GM19099 (cell line): ENCODE results near the gene RAI14.

ENCODE experiments used
- POLR2A ChIP-seq: IDR thresholded peaks from 3 replicates; pipeline ENCODE4 v1.6.1; 2011; ENCODE audit warnings: low read depth; ENCODE audit not compliant: insufficient read length; ENCODE audit errors: extremely low read depth

Gene RAI14

DNA sequence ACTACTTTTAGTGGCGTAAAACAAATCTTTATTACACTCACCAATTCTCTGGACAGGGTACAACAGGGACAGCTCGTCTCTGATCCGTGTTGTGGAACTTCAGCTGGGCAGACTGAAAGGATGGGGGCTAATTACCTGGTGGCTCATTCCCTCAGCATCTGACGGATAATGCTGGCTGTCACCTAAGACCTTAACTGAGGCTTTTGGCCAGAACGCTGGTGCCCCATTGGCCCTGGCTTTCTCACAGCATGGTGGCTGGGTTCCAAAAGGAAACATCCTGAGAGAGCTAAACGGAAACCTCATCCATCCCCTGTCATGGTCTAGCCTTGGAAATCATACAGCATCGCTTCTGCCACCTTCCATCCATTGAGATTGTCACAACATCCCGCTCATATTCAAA lies 62.9 kb downstream of the RAI14 start:
- TF ChIP-seq POLR2A: no peak

GRCh38 chr5:34721327-34721726 lies 65.2 kb downstream of the RAI14 start:
- TF ChIP-seq POLR2A: no peak

DNA sequence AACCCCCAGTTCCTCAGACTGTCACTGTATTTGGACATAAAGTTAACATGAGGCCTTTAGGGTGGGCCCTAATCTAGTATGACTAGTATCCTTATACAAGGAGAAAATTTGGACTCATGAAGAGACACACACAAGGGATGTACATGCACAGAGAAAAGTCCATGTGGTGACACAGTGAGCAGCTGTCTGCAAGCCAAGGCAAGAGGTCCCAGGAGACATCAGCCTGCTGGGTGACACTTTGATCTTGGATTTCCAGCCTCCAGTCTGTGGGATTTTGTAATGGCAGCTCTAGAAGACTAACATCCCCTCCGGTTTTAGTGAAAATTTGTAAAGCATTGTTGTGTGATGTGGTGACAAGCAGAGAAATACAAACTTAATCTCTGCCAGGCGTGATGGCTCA lies 66.1 kb downstream of the RAI14 start:
- TF ChIP-seq POLR2A: no peak

DNA sequence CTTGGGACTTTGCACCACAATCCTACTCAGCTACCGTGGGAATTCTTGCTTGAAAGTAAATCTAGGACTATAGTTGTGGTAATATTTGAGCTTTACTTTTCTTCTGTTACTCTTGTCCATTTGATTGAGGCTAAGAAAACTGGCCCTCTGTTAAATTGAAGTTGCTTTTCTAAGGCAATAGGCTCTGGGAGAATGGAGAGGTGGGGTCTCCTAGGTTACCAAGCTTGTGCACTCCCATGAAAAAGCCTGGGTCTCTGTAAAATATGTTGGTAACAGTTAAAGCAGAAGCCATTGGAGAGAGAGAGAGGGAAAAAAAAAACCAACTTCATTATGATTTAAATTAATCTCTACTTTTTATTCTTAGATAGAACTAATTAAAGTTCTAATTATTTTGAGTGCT lies 68.6 kb downstream of the RAI14 start:
- no peak for TF ChIP-seq POLR2A

GRCh38 chr5:34728236-34728635 lies 72.1 kb downstream of the RAI14 start:
- no peak for TF ChIP-seq POLR2A

DNA sequence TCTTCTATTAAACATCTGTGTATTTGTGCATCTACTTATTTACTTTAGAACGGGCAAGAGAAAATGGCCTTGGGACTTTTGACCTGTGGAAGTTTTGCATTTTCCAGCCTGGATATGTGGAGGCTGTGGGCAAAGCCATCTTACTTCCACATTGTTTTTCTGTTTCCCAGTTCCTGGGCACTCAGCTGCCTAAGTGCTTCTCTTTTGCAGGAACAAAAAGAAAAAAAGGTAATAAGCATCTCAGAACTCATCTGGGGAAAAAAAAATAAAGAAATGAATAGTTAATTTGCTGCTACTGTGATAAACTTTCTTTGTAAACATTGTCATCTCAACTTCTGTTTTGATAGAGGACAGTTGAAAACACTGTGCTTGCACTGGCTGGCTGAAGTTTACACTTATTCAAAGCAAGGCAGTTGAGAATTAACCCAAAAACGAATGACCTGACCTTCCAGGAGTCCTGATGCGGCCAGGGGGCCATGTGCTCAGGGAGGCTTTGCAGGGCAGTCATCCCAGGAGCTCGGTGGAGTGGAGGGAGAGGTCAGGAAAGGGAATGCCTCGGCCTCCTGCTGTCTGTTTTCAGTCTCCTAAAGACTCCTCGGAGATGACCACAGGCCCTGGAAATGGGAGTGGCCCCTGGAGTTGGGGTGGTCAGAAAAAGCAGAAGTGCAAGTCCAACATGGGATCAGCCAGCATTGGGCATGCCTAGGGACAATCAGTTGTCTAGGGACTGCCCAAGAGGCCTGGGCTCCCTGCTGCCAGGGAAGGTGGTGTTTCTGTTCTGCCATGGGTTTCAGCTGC lies 75.5 kb downstream of the RAI14 start:
- TF ChIP-seq POLR2A: no peak

DNA sequence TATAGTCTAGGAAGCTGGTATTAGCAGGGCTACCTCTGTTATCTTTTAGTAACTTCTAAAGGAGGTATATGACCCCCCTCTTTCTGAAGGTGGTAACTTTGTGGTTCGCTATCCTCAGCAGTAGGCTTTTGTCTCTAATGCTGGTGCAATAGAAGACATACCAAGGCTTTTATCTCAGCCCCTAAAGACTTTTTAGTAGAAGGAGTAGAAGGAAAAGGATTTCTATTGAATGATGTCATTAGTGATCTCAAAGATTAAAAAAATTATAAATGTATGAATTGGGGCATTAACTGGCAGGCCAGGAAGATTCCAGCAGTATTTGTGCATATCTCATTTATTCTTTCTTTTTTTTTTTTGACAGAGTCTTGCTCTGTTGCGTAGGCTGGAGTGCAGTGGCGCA lies 78.2 kb downstream of the RAI14 start:
- no peak for TF ChIP-seq POLR2A

DNA sequence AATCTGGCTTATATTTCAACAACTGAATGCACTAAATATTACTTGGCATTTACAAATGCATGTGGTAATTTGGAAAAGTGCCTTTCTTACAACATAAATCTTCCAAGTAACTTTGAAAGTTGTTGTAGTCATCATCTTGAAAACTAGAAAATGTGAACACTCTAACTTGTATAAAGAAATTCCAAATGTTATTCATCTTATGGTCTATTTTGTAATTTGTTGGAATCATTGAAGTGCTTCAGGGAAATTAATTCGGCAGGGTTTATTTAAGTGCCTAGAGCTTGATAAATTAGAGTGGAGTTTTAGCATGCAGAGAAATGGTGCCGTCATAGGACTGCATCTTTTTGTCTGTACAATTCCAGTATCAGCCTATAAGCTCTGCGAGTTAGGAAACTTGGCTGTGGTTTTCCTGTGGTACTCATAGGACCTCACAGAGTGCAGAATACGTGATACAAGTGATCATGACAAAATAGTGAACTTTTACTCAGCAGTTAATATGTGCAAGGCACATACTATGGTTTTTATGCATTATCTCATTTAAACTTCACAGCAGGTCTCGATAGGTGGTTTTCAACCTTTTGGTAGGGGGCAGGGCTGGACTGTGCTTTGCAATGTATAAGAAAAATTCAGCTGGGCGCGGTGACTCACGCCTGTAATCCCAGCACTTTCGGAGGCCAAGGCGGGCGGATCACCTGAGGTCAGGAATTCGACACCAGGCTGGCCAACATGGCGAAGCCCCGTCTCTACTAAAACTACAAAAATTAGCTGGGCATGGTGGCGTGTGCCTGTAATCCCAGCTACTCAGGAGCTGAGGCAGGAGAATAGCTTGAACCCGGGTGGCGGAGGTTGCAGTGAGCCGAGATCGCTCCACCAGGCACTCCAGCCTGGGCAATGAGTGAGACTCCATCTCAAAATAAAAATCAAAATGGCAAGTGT lies 79.6 kb downstream of the RAI14 start:
- no peak for TF ChIP-seq POLR2A

GRCh38 chr5:34736445-34737115 lies 80.5 kb downstream of the RAI14 start:
- no peak for TF ChIP-seq POLR2A

DNA sequence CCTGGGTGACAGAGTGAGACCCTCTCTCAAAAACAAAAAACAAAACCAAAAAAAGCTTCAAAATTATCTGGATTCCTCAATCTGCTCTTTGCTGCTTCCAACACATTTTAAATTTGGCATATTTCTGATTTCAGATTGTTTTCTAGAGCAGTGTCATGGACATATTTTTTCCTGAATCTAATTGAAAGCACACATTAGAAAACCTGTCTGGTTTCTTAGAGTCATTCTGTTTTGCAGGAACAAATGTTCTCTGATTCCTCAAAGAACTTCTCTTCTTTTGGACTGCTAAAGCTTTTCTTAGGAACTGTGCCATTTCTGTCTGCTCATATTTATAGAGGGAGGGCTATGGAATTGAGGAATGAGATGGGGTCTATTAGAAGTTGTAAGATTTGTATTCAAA lies 81.6 kb downstream of the RAI14 start:
- TF ChIP-seq POLR2A: no peak

DNA sequence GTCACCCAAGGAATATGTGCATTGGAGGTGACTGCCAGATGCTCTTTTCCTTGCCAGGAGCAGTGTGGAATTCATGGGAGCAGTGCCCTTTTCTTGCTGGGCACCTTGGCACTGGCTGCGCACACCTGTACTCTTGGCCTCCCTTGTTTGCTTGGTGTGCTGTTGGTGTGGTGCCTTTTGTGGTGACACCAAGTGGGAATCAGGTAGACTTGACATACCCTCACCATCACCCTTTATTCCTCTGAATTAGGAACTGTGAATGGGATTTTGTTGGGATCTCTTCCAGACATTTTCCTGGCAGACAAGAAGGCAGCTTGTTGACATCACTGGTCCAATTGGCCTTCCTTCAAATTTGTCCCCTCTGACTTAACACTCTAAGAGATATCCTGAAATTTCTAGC lies 82.3 kb downstream of the RAI14 start:
- no peak for TF ChIP-seq POLR2A

GRCh38 chr5:34740389-34740806 lies 84.3 kb downstream of the RAI14 start:
- no peak for TF ChIP-seq POLR2A

GRCh38 chr5:34742061-34742460 lies 85.9 kb downstream of the RAI14 start:
- no peak for TF ChIP-seq POLR2A

DNA sequence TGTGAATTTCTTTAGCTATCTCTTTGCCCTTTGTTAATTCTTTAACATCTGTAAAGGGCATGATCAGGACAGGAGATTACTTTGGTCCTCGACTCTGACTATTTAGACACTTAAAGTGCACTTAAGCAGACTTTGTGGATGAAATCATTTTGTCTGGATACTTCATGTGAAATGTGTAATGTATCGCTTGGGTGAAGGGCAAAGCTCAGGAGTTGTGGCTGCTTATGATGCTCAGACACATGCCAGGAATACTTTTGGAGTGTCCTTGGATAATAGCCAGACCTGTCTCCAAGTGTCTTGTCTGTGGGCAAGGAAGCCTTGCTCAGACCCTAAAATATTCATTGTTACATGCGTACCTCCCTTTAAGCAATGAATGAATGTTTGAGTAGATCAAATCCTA lies 87.8 kb downstream of the RAI14 start:
- no peak for TF ChIP-seq POLR2A

GRCh38 chr5:34748431-34748830 lies 92.3 kb downstream of the RAI14 start:
- no peak for TF ChIP-seq POLR2A

GRCh38 chr5:34749431-34749873 lies 93.3 kb downstream of the RAI14 start:
- TF ChIP-seq POLR2A: no peak

DNA sequence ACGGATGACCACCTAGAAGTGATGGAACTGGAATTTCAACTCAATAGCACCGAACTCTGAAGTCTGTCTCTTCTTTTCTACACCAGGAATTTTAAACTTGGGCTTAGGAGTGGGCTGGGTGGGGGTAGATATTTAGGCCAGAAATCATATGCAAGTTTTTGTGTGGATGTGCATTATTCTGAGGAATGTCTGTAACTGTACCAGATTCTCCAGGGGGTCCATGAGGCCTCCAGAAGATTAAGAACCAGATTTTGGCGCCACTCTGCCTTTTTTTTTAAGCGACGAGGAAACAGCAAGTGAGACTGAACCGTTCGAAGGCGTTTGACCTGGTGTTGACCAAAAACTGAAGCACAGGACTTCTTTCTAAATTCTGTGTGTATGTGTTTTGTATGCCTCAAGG lies 94.1 kb downstream of the RAI14 start:
- TF ChIP-seq POLR2A: no peak
